HCT116 (cell line): ENCODE measurements around the gene PRSS58. TPM values are rescaled to one million over a fixed set of nuclear protein-coding genes. Genes with fewer than 3 reads are reported as not detected.

Experiments
- ATAC-seq: fragments of 200-7000 bp; cut with Tn5 transposase; 2 replicates; pipeline ENCODE4 v1.9.1; 2020; ENCODE audit warnings: mild to moderate bottlenecking, moderate library complexity
- BruUV-seq: library from RNA; stranded (reverse); fragments of 400-500 nt; replicated peaks from 2 replicates; lab custom pipeline; 2021; lab: Mats Ljungman, UMichigan
- CTCF ChIA-PET: fragments of 300-600 bp; sonication (Branson Sonifier 250); formaldehyde crosslinking; loops from one replicate; lab custom pipeline; 2021; ENCODE audit warnings: antibody characterized with exemption; lab: Charles Lee
- POLR2A ChIA-PET: fragments of 300-600, 350-600 bp; sonication (Branson Sonifier 250); formaldehyde crosslinking; loops from one replicate; lab custom pipeline; 2021; ENCODE audit warnings: antibody characterized with exemption; lab: Charles Lee
- RAD21 ChIA-PET, 2 experiments: fragments of 300-600 bp; sonication (Branson Sonifier 250); formaldehyde crosslinking; loops; one replicate each; lab custom pipeline; 2023; ENCODE audit warnings: low total read pairs in 2 of 2; ENCODE audit not compliant: uncharacterized antibody in 2 of 2, unreplicated experiment in 2 of 2, low non-redundant PET in 1 of 2; lab: Charles Lee
- DNase-seq: peaks from one replicate; pipeline ENCODE4 v3.0.0-alpha.2; 2010; ENCODE audit warnings: low read depth, low spot score
- H2AFZ ChIP-seq: fragments of 200-600 bp; shearing (Covaris generic), sonication (generic); 2 replicates; pipeline ENCODE4 v1.6.1; 2017; ENCODE audit warnings: low read depth, mixed run types, mixed read lengths, antibody characterized with exemption, low read length; ENCODE audit not compliant: poor library complexity, severe bottlenecking
- H3K27ac ChIP-seq: 2 replicates; pipeline ENCODE4 v1.5.1; 2012; ENCODE audit warnings: low read depth, low read length
- H3K27me3 ChIP-seq: fragments of 200-600 bp; sonication (generic); 2 replicates; pipeline ENCODE4 v1.6.1; 2016; ENCODE audit warnings: mixed run types, low read length, mixed read lengths; ENCODE audit not compliant: insufficient read depth
- H3K36me3 ChIP-seq, 2 experiments: fragments of 200-500 bp in 1 of 2; fragments of 200-600 bp in 1 of 2; sonication (Bioruptor generic) in 1 of 2; sonication (generic) in 1 of 2; 2 replicates each; pipeline versions ENCODE4 v1.5.1 to v1.6.1; 2014 to 2016; ENCODE audit warnings: low read length in 2 of 2, inconsistent platforms in 1 of 2, mixed read lengths in 1 of 2, mixed run types in 1 of 2; ENCODE audit not compliant: insufficient read depth in 2 of 2, control insufficient read depth in 1 of 2
- H3K4me1 ChIP-seq, 2 experiments: fragments of 200-600 bp in 1 of 2; sonication (generic) in 1 of 2; 2 replicates each; pipeline versions ENCODE4 v1.5.1 to v1.6.1; 2012 to 2017; ENCODE audit warnings: low read length in 2 of 2, inconsistent platforms in 1 of 2, mild to moderate bottlenecking in 1 of 2, mixed read lengths in 1 of 2, mixed run types in 1 of 2, moderate library complexity in 1 of 2; ENCODE audit not compliant: insufficient read depth in 2 of 2, control insufficient read depth in 1 of 2
- H3K4me2 ChIP-seq: fragments of 200-600 bp; sonication (generic); 2 replicates; pipeline ENCODE4 v1.6.1; 2017; ENCODE audit warnings: mixed run types, low read length, mixed read lengths
- H3K4me3 ChIP-seq, 2 experiments: fragments of 200-600 bp in 1 of 2; sonication (generic) in 1 of 2; replicated peaks in 1 of 2; 2 replicates each; pipeline ENCODE4 v1.5.1; 2011 to 2016; ENCODE audit warnings: low read length in 2 of 2, control low read depth in 1 of 2, low read depth in 1 of 2, mild to moderate bottlenecking in 1 of 2, mixed read lengths in 1 of 2, mixed run types in 1 of 2
- H3K79me2 ChIP-seq: fragments of 200-600 bp; sonication (generic); 2 replicates; pipeline ENCODE4 v1.6.1; 2017; ENCODE audit warnings: mild to moderate bottlenecking, mixed run types, low read length, moderate library complexity, mixed read lengths; ENCODE audit not compliant: insufficient read depth
- H3K9ac ChIP-seq: fragments of 200-600 bp; sonication (generic); 2 replicates; pipeline ENCODE4 v1.6.1; 2016; ENCODE audit warnings: low read length, mixed read lengths
- H3K9me2 ChIP-seq: fragments of 200-600 bp; sonication (generic), shearing (Covaris generic); 2 replicates; pipeline ENCODE4 v1.6.1; 2017; ENCODE audit warnings: mixed run types, mild to moderate bottlenecking, moderate library complexity; ENCODE audit not compliant: insufficient read depth
- H3K9me3 ChIP-seq, 2 experiments: fragments of 200-500 bp in 1 of 2; fragments of 200-600 bp in 1 of 2; sonication (Bioruptor generic) in 1 of 2; sonication (generic) in 1 of 2; 2 replicates each; pipeline ENCODE4 v1.6.1; 2014 to 2017; ENCODE audit warnings: low read length in 2 of 2, mixed read lengths in 2 of 2, inconsistent platforms in 1 of 2, low read depth in 1 of 2, mild to moderate bottlenecking in 1 of 2, mixed run types in 1 of 2, moderate library complexity in 1 of 2; ENCODE audit not compliant: control insufficient read depth in 1 of 2, insufficient read depth in 1 of 2
- H4K20me1 ChIP-seq: fragments of 200-600 bp; sonication (generic), shearing (Covaris generic); 2 replicates; pipeline ENCODE4 v1.6.1; 2017; ENCODE audit warnings: mixed run types, mild to moderate bottlenecking, moderate library complexity; ENCODE audit not compliant: insufficient read depth
- ATF3 ChIP-seq: IDR thresholded peaks from 2 replicates; pipeline ENCODE4 v1.6.1; 2012
- CBX3 ChIP-seq: IDR thresholded peaks from 2 replicates; pipeline ENCODE4 v1.6.1; 2012; ENCODE audit warnings: low read depth
- CEBPB ChIP-seq: IDR thresholded peaks from 2 replicates; pipeline ENCODE4 v1.6.1; 2012; ENCODE audit warnings: low read depth
- CTCF ChIP-seq, 3 experiments: fragments of 200-600 bp in 1 of 3; sonication (generic) in 1 of 3; IDR thresholded peaks in 2 of 3; conservative IDR thresholded peaks in 1 of 3; 2 replicates each; pipeline ENCODE4 v1.5.1; 2012 to 2017; ENCODE audit warnings: low read depth in 2 of 3, low read length in 2 of 3, antibody characterized with exemption in 1 of 3, borderline replicate concordance in 1 of 3, control low read depth in 1 of 3, mild to moderate bottlenecking in 1 of 3, mixed read lengths in 1 of 3, mixed run types in 1 of 3, moderate library complexity in 1 of 3; ENCODE audit not compliant: insufficient read depth in 1 of 3
- EGR1 ChIP-seq: IDR thresholded peaks from 2 replicates; pipeline ENCODE4 v1.6.1; 2012; ENCODE audit warnings: low read depth
- ELF1 ChIP-seq: IDR thresholded peaks from 2 replicates; pipeline ENCODE4 v1.6.1; 2012; ENCODE audit warnings: low read depth, borderline replicate concordance
- EZH2 ChIP-seq: fragments of 200-600 bp; sonication (generic); IDR thresholded peaks from 2 replicates; pipeline ENCODE4 v1.6.1; 2017; ENCODE audit warnings: antibody characterized with exemption, mixed run types
- EZH2phosphoT487 ChIP-seq: fragments of 200-600 bp; IDR thresholded peaks from 2 replicates; pipeline ENCODE4 v1.6.1; 2018; ENCODE audit warnings: antibody characterized with exemption, borderline replicate concordance
- FOSL1 ChIP-seq: IDR thresholded peaks from 2 replicates; pipeline ENCODE4 v1.6.1; 2012; ENCODE audit warnings: low read depth
- JUND ChIP-seq: IDR thresholded peaks from 2 replicates; pipeline ENCODE4 v1.6.1; 2012
- MAX ChIP-seq: IDR thresholded peaks from 2 replicates; pipeline ENCODE4 v1.6.1; 2012
- POLR2A ChIP-seq: IDR thresholded peaks from 2 replicates; pipeline ENCODE4 v1.7.0; 2011; ENCODE audit warnings: borderline replicate concordance; ENCODE audit not compliant: insufficient read depth, insufficient read length; ENCODE audit errors: extremely low read depth
- POLR2AphosphoS5 ChIP-seq: IDR thresholded peaks from 2 replicates; pipeline ENCODE4 v1.6.1; 2011; ENCODE audit warnings: mild to moderate bottlenecking, low read depth, low read length, moderate library complexity
- RAD21 ChIP-seq: IDR thresholded peaks from 2 replicates; pipeline ENCODE4 v1.6.1; 2012; ENCODE audit warnings: low read depth, mild to moderate bottlenecking
- SIN3A ChIP-seq: IDR thresholded peaks from 2 replicates; pipeline ENCODE4 v1.6.1; 2012; ENCODE audit warnings: low read depth
- SP1 ChIP-seq: IDR thresholded peaks from 2 replicates; pipeline ENCODE4 v1.6.1; 2012; ENCODE audit warnings: low read depth
- SRF ChIP-seq: IDR thresholded peaks from 2 replicates; pipeline ENCODE4 v1.6.1; 2012; ENCODE audit warnings: low read depth
- YY1 ChIP-seq: IDR thresholded peaks from 2 replicates; pipeline ENCODE4 v1.6.1; 2011; ENCODE audit warnings: low read length, low read depth, moderate library complexity, mild to moderate bottlenecking; ENCODE audit not compliant: insufficient replicate concordance; ENCODE audit errors: extremely low read depth
- ZFX ChIP-seq: fragments of 450-650 bp; IDR thresholded peaks from 2 replicates; pipeline ENCODE4 v1.6.1; 2017
- ZNF274 ChIP-seq: fragments of 200-500 bp; sonication (Bioruptor generic); IDR thresholded peaks from 2 replicates; pipeline ENCODE4 v1.6.1; 2014; ENCODE audit warnings: mild to moderate bottlenecking, low read depth, low read length, inconsistent platforms
- intact Hi-C: fragments of 100-400 bp; cut with micrococcal nuclease; formaldehyde crosslinking; loops from 2 replicates; pipeline ENCODE4 v1.10.0; 2022
- total RNA-seq: library from RNA; stranded (reverse); gene quantifications from one replicate; pipeline ENCODE4 v1.2.1, GENCODE V29; 2021; ENCODE audit not compliant: unreplicated experiment

The PRSS58 gene
- total RNA-seq, 1 experiment from 2014 or later = not detected

GRCh38 chr7:142272841-142273240 lies 15.0 kb upstream of the PRSS58 start:
- H3K27me3 ChIP-seq = peaks cover 24% of the 10 kb centered on the region
- no peak overlapping the region for H3K4me3 ChIP-seq
- no peaks in the 10 kb centered on the region for H4K20me1 ChIP-seq
- CTCF ChIA-PET = interaction anchor here (1.8 kb wide), 1 partner anchor 31 kb away, joined by 5 read pairs; no protein-coding TSS in a partner anchor
- no peak for ATAC-seq
- H2AFZ ChIP-seq = no peak overlapping the region
- DNase-seq = no peak
- H3K27ac ChIP-seq = no peak overlapping the region
- no peaks in the 10 kb centered on the region for H3K4me1 ChIP-seq
- H3K4me2 ChIP-seq = no peak overlapping the region
- H3K9me2 ChIP-seq = 0 out of 2 replicates have a peak, but pooled peaks cover 3% of the 10 kb centered on the region
- no peaks in the 10 kb centered on the region for H3K79me2 ChIP-seq
- POLR2A ChIA-PET = no interaction called here
- H3K9me3 ChIP-seq = no peaks in the 10 kb centered on the region
- intact Hi-C loops = no loop called here
- BruUV-seq = no TSS peak
- no peaks in the 10 kb centered on the region for H3K36me3 ChIP-seq
- no peak for TF ChIP-seq SP1
- no peak for TF ChIP-seq CEBPB
- TF ChIP-seq MAX = no peak
- TF ChIP-seq ELF1 = no peak
- H3K9ac ChIP-seq = no peak overlapping the region
- RAD21 ChIA-PET = no interaction called here

- no peak for DNase-seq
- ChIA-PET CTCF (no interaction called here), POLR2A (no interaction called here), RAD21 (no interaction called here)
- Histone ChIP-seq H3K9me3 (no peaks in the 10 kb centered on the region), H3K9me2 (no peaks in the 10 kb centered on the region), H3K4me2 (peak overlapping the region; percentile 13; the same call in 1 of the 2 replicates), H2AFZ (no peak overlapping the region), H3K9ac (no peak overlapping the region), H3K36me3 (no peaks in the 10 kb centered on the region), H4K20me1 (no peaks in the 10 kb centered on the region), H3K4me3 (no peak overlapping the region), H3K27ac (no peak overlapping the region)
- intact Hi-C loops = no loop called here
- TF ChIP-seq ATF3 (no peak), SIN3A (no peak), JUND (no peak), ZNF274 (no peak), EZH2 (no peak), YY1 (no peak), EZH2phosphoT487 (no peak), CBX3 (no peak), POLR2A (no peak), SRF (no peak), EGR1 (no peak), FOSL1 (no peak; the same call in 1 of the 2 replicates), SP1 (no peak), RAD21 (no peak), MAX (no peak), CEBPB (no peak), ELF1 (no peak), ZFX (no peak), POLR2AphosphoS5 (no peak), CTCF (IDR thresholded peaks at IDR 0.05 in 2 of 3, conservative IDR thresholded peaks at IDR 0.05 in 1 of 3; ENCODE audit: borderline replicate concordance in 1 of 3, insufficient read depth in 1 of 3, low read depth in 2 of 3, low read length in 2 of 3) (no peak)
- TF ChIP-seq, all 23 proteins: peak for 0
- BruUV-seq = no TSS peak
- no peaks in the 10 kb centered on the region; a peak in 1 of 4 replicates for H3K4me1 ChIP-seq
- ATAC-seq = no peak
- no peaks in the 10 kb centered on the region for H3K79me2 ChIP-seq
- peaks cover 18% of the 10 kb centered on the region for H3K27me3 ChIP-seq
These were observed 5.9 kb upstream of the PRSS58 start for GRCh38 chr7:142263598-142264380.
